Left hindlimb (tissue), 1 donor: ENCODE data around the gene METTL9.
"Not testable (repeated sequence)": the region's sequence is repeated elsewhere in the genome, so short reads cannot be mapped to it uniquely, and the experiment has no call there.

ENCODE experiments used
- DNase-seq: peaks from one replicate; pipeline ENCODE4 v3.0.0-alpha.2; 2018

Gene METTL9

DNA sequence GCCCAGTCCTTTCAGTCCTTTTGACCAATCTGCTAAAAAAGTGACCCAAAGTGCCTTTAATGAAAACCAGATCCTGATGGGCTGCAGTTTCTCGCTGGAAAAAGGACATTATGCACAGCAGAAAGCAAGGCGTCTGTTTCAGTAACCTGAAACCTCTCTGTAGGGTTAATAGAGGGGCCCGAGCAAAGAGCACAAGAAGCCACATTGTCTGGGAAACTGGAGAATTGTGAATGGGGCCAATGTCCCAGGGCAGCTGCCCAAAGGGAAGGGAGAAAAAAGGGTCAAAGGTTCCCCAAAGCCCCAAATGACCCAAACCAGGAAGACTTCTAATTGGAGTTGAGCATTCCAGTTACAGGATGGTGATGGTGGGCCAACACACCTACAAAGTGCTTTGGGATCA is 67.4 kb downstream of the METTL9 start:
- DNase-seq: no peak

DNA sequence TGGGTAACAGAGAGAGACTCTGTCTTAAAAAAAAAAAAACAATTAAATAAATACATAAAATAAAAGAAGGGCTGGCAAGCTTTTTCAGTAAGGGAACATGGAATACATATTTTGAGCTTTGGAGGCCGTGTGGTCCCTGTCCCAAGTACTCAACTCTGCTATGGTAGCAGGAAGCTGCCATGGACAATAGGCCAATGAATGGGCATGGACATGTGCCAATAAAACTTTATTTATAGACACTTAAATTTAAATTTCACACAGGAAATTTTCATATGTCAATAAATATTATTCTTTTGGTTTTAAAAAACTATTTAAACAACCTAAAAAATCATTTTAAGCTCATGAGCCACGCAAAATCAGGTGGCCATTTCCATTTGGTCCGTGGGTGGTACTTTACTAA is 68.2 kb downstream of the METTL9 start:
- no peak for DNase-seq

DNA sequence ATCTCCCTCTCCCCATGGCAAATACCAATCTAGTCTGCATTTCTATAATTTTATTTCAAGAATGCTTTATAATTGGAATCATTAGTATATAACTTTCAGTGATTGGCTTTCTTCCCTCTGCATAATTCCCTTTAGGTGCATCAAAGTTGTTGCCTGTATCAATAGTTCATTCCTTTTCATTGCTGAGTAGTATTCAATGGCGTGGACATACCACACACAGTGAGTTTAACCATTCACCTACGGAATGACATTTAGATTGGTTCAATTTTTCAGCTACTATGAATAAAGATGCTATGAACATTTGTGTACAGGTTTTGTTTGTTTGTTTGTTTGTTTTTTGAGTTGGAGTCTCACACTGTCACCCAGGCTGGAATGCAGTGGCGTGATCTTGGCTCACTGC is 74.1 kb downstream of the METTL9 start:
- no peak for DNase-seq

DNA sequence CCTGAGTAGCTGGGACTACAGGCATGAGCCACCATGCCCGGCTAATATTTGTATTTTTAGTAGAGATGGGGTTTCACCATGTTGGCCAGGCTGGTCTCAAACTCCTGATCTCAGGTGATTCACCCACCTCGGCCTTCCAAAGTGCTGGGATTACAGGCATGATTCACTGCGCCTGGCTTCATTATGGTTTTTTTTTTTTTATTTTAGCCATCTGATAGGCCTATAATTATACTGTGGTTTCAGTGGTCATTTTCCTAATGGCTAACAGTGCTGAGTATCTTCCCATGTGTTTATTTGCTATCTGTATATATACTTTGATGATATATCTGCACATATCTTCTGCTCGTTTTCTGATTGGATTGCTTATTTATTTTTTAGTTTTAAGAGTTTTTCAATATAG is 75.1 kb downstream of the METTL9 start:
- not testable (repeated sequence) for DNase-seq

DNA sequence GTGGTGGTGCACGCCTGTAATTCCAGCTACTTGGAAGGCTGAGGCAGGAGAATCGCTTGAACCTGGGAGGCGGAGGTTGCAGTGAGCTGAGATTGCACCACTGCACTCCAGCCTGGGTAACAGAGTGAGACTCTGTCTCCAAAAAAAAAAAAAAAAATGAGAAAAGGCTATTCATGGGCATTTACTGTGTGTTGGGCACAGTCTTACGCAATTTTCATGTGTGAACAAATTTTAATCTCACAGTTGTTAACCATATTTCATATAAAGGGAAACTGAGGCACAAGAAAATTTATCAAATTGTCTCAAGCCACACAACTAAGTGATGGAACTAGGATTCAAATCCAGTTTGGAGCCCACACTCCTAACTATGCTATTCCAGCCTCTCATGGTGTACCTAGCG is 81.3 kb downstream of the METTL9 start:
- not testable (repeated sequence) for DNase-seq

DNA sequence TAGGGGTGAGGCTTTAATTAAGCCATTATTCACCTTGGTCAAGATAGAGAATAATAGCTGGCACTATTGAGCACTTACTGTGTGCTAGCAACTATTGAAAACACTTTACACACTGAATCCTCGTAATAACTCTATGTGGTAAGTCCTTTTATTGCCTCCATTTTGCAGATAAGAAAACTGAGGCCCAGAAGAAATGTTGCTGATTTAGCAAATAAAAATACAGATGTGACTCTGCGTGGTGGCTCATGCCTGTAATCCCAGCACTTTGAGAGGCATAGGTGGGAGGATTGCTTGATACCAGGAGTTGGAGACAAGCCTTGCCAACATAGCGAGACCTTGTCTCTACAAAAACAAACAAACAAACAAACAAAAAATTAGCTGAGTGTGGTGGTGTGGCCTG is 83.8 kb downstream of the METTL9 start:
- DNase-seq: no peak

DNA sequence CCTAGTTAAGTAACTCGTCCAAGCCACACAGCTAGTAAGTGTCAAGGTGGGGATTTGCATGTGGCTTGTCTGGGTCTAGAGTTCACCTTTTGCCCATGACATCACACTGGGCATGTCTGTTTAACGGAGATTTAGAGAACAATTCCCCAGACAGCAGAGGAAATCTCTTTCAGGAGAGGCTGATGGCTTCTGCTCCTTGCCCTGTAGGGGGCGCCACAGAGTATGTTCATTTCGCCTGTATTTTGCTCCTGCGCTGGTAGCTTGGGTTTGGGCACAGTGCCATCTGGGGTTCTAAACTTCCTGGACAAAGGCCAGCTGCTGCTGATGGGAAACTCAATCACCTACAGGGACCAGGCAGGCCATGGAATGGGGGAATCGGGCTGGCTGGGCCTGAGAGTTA is 84.8 kb downstream of the METTL9 start:
- DNase-seq: no peak

DNA sequence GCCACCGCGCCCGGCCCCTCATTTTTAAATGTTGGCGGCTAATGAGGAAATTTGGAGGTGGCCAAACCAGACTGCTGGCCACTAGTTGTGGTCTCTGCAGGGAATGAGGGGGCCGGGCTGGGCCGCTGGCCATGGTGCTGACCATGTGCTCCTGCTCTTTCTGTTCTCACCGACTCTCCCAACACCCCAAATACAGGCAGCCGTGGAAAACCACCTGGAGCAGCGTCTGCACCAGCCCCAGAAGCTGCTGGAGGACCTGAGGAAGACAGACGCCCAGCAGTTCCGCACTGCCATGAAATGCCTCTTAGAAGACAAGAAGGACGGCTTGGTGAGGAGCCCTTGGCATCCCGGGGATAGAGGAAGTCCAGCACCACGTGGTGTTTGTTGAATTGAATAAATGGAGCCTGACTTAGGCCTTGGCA is 85.7 kb downstream of the METTL9 start:
- DNase-seq: no peak

DNA sequence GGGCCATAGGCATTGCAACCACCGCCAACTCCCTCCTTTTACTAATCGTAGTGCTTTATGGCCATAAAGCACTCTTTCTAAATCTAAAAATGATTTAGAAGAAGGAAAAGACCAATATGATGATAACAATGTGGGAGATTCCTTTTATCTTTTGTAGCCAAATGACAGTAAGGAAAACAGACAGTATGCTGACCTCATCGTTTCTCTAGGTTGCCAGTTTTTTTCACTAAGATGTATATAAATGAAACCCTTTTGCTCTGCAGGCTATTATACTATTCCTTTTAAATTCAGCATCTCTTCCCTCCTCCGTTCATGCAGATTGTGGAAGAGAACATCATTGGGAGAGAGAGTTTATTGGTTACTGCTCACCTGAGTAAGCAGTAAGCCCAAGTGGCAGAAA is 89.7 kb downstream of the METTL9 start:
- DNase-seq: no peak

DNA sequence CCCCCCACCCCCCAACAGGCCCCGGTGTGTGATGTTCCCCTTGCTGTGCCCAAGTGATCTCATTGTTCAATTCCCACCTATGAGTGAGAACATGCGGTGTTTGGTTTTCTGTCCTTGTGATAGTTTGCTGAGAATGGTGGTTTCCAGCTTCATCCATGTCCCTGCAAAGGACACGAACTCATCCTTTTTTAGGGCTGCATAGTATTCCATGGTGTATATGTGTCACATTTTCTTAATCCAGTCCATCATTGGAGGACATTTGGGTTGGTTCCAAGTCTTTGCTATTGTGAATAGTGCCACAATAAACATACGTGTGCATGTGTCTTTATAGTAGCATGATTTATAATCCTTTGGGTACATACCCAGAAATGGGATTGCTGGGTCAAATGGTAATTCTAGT is 91.6 kb downstream of the METTL9 start:
- not testable (repeated sequence) for DNase-seq

DNA sequence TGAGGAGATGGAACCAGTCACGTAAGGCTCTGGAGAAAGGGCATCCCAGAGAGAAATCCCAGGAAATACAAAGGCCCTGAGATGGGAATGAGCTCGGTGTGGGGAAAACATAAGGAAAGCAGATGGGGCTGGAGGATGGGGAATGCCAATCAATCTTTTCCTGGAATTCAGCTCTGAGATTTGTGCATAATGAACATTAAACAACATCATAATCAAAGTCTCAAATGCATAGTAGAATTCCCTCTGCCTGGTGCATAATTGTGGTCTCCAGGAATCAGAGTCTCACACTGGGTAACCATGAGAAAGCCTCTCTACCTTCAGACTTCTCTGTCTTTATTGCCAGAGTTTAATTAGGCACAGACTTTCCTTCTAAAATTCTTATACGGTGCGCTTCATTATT is 95.2 kb downstream of the METTL9 start:
- DNase-seq: no peak

DNA sequence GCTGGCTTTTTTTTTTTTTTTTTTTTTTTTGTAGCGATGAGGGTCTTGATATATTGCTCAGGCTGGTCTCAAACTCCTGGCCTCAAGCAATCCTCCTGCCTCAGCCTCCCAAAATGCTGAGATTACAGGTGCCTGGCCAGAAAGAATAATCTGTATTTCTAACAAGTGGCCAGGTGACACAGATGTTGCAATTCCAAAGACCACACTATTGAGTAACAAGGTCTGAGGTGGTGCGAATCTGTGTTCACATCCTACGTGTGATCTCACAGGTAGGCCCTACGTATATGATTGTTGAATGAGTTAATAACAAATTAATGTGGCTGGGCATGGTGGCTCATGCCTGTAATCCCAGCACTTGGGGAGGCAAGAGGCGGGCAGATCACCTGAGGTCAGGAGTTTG is 97.7 kb downstream of the METTL9 start:
- no peak for DNase-seq

DNA sequence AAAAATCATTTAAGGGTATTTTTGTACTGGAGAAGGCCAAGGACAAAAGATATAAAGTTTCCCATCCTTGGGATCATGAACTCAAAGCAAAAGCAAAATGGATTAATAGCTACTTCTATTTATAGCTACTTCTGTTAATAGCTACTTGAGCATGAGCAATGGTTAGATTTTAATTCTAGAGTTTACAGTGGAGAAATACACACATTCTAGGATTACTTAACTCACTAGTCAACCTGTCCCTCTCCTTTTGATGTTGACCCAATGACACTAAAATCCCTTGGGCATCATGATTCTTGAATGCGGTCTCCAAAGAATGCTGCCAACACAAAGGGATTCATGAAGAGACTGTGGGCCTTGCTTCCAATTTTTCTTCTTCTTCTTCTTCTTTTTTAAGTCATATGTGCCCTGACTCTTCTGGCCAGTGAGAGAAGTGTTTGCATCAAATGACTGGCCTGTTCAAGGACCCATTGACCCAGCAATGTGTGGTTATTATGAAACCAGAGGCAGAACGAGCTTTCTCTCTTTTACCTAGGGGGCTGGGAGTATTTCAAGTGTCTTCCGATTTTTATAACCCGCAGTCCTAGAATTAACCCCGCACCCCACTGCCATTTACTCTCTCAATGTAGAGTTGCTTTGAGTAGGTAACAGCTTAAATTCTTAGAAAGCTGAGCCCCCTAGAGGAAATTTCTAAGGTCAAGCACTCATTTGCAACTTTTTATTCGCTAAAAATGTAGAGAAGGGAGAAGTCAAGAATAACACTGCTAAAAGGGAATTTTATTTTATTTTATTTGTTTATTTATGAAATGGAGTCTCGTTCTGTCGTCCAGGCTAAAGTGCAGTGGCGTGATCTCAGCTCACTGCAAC is 99.0 kb downstream of the METTL9 start:
- DNase-seq: no peak

DNA sequence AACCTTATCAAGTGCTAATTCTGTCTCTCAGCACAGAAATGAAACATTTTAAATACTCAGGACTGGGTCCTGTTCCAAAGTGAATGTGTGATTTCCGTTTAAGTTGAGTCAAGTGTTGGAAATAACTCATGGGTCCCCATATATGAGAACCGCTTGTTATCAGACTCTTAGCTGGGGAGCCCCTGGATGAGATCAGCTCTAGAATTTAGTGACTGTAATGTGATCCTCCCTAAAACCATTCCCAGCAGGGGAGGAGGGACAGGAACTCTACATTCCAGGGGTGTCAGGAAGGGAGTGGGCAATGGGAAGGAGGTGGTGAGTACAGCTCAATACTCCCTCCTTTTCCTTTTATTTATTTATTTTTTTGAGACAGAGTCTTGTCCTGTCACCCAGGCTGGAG is 101.9 kb downstream of the METTL9 start:
- DNase-seq: no peak

DNA sequence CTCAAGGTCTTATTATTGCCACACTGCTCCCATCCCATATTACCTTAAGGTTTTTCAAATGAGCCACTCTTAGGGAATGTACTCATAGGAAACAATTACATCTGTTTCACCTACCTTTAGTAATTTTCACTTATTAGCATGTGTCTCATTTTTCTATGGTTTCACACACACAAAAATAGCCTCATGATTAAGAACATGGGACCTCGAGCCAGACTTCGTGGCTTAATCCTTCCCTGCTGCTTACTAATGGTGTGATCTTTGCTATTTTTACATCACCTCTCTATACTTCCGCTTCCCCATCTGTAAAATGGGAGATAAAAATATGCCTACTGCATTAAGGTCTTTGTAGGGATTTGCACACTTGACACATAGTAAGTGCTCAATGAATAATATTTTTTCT is 102.9 kb downstream of the METTL9 start:
- DNase-seq: no peak

DNA sequence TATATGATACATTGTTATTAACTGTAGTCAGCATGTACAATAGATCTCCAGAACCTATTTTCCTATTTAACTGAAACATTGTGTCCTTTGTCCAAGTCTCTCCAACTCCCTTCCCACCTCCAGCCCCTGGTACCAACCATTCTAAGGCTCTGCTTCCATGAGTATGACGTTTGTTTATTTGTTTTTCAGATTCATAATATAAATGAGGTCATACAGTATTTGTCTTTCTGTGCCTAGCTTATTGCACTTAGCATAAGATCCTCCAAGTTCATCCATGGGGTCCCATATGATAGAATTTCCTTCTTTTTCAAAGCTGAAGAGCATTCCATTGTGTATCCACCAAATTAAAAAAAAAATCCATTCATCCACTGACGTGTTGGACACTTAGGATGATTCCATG is 103.8 kb downstream of the METTL9 start:
- no peak for DNase-seq

DNA sequence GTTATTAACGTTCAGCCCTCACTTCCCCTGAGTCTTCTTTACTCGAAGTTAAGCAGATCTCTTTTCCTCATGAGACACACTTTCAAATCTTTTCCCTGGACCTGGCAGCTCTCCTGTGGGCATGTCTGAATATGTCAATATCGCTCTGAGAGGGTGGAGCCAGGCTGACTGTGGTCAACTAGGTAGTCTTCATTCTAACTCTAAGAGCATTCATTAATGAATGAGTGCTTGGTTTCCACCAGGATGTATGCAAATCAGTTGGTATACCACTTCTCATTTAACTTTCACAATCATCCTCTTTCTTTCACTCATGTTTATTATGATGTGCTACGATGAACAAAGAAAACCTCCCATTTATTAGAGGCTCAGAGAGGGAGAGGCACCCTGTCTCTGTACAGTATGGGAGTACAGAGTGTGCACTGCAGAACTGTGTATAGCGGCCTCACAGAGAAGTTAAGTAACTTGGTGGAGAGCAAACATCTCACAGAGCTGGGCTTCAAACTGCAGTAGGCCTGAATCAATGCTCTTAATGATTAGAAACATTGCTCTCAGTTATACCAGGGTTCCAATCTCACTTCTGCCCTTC is 104.3 kb downstream of the METTL9 start:
- no peak for DNase-seq

DNA sequence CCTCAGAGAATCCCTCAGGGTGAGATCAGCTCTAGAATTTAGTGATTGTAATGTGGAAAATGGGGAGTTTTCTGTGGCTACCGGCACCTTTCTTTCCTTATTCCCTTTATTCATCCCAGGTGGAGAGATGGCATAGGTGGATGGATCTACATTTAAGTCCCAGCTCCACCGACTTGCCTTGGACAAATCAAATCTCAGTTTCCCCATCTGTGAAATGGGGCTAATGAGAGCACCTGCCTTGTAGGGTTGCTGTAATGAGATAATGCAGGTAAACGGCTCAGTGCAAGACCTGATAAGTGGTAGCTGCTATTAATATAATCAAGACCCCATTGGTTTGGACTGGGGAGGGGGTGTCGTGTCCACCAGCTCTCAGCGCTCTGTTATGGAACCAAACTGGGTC is 104.9 kb downstream of the METTL9 start:
- no peak for DNase-seq

DNA sequence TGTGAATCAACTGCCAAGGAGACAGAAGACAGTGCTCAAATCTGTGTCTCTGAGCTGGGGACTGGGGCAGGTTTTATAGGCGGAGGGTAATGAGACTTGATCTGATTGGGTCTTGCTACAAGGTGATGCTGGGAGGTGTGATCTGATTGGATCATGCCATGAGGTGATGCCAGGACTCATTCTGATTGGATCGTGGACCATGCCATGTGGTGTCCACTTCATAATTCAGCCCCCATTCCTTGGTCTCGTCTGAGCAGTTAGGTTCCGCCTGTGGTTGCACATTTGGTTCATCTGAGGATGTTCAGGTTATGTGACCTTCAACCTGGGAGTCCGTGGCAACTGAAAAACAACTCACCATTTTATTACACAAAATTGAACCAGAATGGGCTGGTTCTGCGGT is 105.4 kb downstream of the METTL9 start:
- DNase-seq: no peak
